ENCODE measurements around the gene TACC2.

The TACC2 gene

GRCh38 chr10:122298206-122298597 is 309.2 kb downstream of the TACC2 start:
- TF ChIP-seq REST (IDR thresholded peaks at IDR 0.05; ENCODE audit: insufficient read depth in 1 of 2, low read depth in 2 of 2, low read length in 2 of 2), result no peak
- TF ChIP-seq POLR2AphosphoS5 (IDR thresholded peaks at IDR 0.05; ENCODE audit: low read depth, low read length), result no peak
- no peak for TF ChIP-seq TAF1 (IDR thresholded peaks at IDR 0.05; ENCODE audit: borderline replicate concordance, insufficient read depth, low read length)
- no peak for TF ChIP-seq SIN3A (IDR thresholded peaks at IDR 0.05; ENCODE audit: borderline replicate concordance, insufficient read depth, low read length)
- no peak for TF ChIP-seq FOXP2 (optimal IDR thresholded peaks at IDR 0.05; ENCODE audit: borderline replicate concordance, extremely low read depth, extremely low read length, insufficient read depth)

- TF ChIP-seq TAF1 (IDR thresholded peaks at IDR 0.05; ENCODE audit: borderline replicate concordance, insufficient read depth, low read length) (no peak), POLR2AphosphoS5 (IDR thresholded peaks at IDR 0.05; ENCODE audit: low read depth, low read length) (no peak), FOXP2 (optimal IDR thresholded peaks at IDR 0.05; ENCODE audit: borderline replicate concordance, extremely low read depth, extremely low read length, insufficient read depth) (no peak), REST (IDR thresholded peaks at IDR 0.05; ENCODE audit: insufficient read depth in 1 of 2, low read depth in 2 of 2, low read length in 2 of 2) (no peak), SIN3A (IDR thresholded peaks at IDR 0.05; ENCODE audit: borderline replicate concordance, insufficient read depth, low read length) (no peak)
Observed at GRCh38 chr10:122298598-122299301, 309.8 kb downstream of the TACC2 start.

GRCh38 chr10:122299423-122300075 is 310.6 kb downstream of the TACC2 start:
- TF ChIP-seq POLR2AphosphoS5 (IDR thresholded peaks at IDR 0.05; ENCODE audit: low read depth, low read length) (no peak), TAF1 (IDR thresholded peaks at IDR 0.05; ENCODE audit: borderline replicate concordance, insufficient read depth, low read length) (no peak), REST (IDR thresholded peaks at IDR 0.05; ENCODE audit: insufficient read depth in 1 of 2, low read depth in 2 of 2, low read length in 2 of 2) (no peak), FOXP2 (optimal IDR thresholded peaks at IDR 0.05; ENCODE audit: borderline replicate concordance, extremely low read depth, extremely low read length, insufficient read depth) (no peak), SIN3A (IDR thresholded peaks at IDR 0.05; ENCODE audit: borderline replicate concordance, insufficient read depth, low read length) (no peak)

GRCh38 chr10:122301055-122301810 is 312.3 kb downstream of the TACC2 start:
- TF ChIP-seq POLR2AphosphoS5 (IDR thresholded peaks at IDR 0.05; ENCODE audit: low read depth, low read length), result no peak
- no peak for TF ChIP-seq REST (IDR thresholded peaks at IDR 0.05; ENCODE audit: insufficient read depth in 1 of 2, low read depth in 2 of 2, low read length in 2 of 2)
- no peak for TF ChIP-seq SIN3A (IDR thresholded peaks at IDR 0.05; ENCODE audit: borderline replicate concordance, insufficient read depth, low read length)
- TF ChIP-seq FOXP2 (optimal IDR thresholded peaks at IDR 0.05; ENCODE audit: borderline replicate concordance, extremely low read depth, extremely low read length, insufficient read depth), result no peak
- no peak for TF ChIP-seq TAF1 (IDR thresholded peaks at IDR 0.05; ENCODE audit: borderline replicate concordance, insufficient read depth, low read length)

All from PFSK-1 (cell line).